Measurements from ENCODE around the gene GABPA. TPM values are rescaled to one million over a fixed set of nuclear protein-coding genes. Genes with fewer than 3 reads are reported as not detected.
"Not testable (repeated sequence)": the region's sequence is repeated elsewhere in the genome, so short reads cannot be mapped to it uniquely, and the experiment has no call there.

GABPA gene
- polyA plus RNA-seq, 3 donors: 7.1 to 20.1 (median 12.9) TPM

GRCh38 chr21:25691976-25692375, 42.8 kb upstream of the GABPA start:
- no peaks in the 10 kb centered on the region for H3K27me3 ChIP-seq (ENCODE audit: control insufficient read depth in 2 of 2, insufficient read depth in 2 of 2, low read length in 2 of 2)
- no peak for DNase-seq
- Mint-ChIP-seq H3K4me1 (no peaks in the 10 kb centered on the region), H3K4me3 (no peak overlapping the region), H3K36me3 (no peaks in the 10 kb centered on the region), H3K27me3 (ENCODE audit: low read depth in 3 of 3) (peaks cover 0 to 2% (median 2%) of the 10 kb centered on the region in 3 donors), H3K9me3 (peaks cover 0 to 15% (median 6%) of the 10 kb centered on the region in 7 donors), H3K27ac (peak overlapping the region in 1 of 7 donors; percentile 30)
- no peak overlapping the region for H3K9ac ChIP-seq (ENCODE audit: insufficient read depth, low read length, poor library complexity, severe bottlenecking)
- H4K20me1 ChIP-seq (ENCODE audit: insufficient read depth, low read length): no peaks in the 10 kb centered on the region
- no peak overlapping the region for H2AFZ ChIP-seq (ENCODE audit: insufficient read depth, low read depth, low read length, poor library complexity, severe bottlenecking)
- H3K4me1 ChIP-seq (ENCODE audit: control insufficient read depth in 1 of 2, insufficient read depth in 2 of 2, low read length in 2 of 2): no peaks in the 10 kb centered on the region
- no peak overlapping the region for H3K4me2 ChIP-seq (replicated peaks; ENCODE audit: extremely low read depth, low read length, poor library complexity, severe bottlenecking)
- no peaks in the 10 kb centered on the region for H3K36me3 ChIP-seq (replicated peaks in 1 of 2; ENCODE audit: control insufficient read depth in 1 of 2, insufficient read depth in 2 of 2, low read length in 2 of 2)
- TF ChIP-seq, protein P1, sequence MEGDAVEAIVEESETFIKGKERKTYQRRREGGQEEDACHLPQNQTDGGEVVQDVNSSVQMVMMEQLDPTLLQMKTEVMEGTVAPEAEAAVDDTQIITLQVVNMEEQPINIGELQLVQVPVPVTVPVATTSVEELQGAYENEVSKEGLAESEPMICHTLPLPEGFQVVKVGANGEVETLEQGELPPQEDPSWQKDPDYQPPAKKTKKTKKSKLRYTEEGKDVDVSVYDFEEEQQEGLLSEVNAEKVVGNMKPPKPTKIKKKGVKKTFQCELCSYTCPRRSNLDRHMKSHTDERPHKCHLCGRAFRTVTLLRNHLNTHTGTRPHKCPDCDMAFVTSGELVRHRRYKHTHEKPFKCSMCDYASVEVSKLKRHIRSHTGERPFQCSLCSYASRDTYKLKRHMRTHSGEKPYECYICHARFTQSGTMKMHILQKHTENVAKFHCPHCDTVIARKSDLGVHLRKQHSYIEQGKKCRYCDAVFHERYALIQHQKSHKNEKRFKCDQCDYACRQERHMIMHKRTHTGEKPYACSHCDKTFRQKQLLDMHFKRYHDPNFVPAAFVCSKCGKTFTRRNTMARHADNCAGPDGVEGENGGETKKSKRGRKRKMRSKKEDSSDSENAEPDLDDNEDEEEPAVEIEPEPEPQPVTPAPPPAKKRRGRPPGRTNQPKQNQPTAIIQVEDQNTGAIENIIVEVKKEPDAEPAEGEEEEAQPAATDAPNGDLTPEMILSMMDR (IDR thresholded peaks at IDR 0.05): no peak
- H3K4me3 ChIP-seq (replicated peaks in 1 of 3; ENCODE audit: low read depth in 2 of 3, low read length in 3 of 3): no peak overlapping the region
- H3K79me2 ChIP-seq (ENCODE audit: insufficient read depth, low read length): no peaks in the 10 kb centered on the region
- peaks cover 0 to 3% of the 10 kb centered on the region in 2 donors for H3K9me3 ChIP-seq (replicated peaks in 1 of 2; ENCODE audit: control insufficient read depth in 1 of 2, insufficient read depth in 1 of 2, low read length in 2 of 2)
- no CpG with 5 or more reads among the region's 3 CpGs for WGBS (ENCODE audit: insufficient coverage)
- no peak overlapping the region for H3K27ac ChIP-seq (ENCODE audit: low read depth in 1 of 2, low read length in 2 of 2)
- intact Hi-C loops (cut with micrococcal nuclease): no loop called here

- 100% methylated on average over 6 of the region's 36 CpGs for WGBS (ENCODE audit: insufficient coverage)
- not testable (repeated sequence) for H3K27me3 ChIP-seq (ENCODE audit: control insufficient read depth in 2 of 2, insufficient read depth in 2 of 2, low read length in 2 of 2)
Observed at GRCh38 chr21:25695461-25695860, 39.3 kb upstream of the GABPA start.

More at GRCh38 chr21:25695461-25695860, 39.3 kb upstream of the GABPA start:
- H3K27me3 Mint-ChIP-seq (ENCODE audit: low read depth in 3 of 3); H3K9ac ChIP-seq (ENCODE audit: insufficient read depth, low read length, poor library complexity, severe bottlenecking); H4K20me1 ChIP-seq (ENCODE audit: insufficient read depth, low read length); H3K27ac ChIP-seq (ENCODE audit: low read depth in 1 of 2, low read length in 2 of 2); H3K4me3 ChIP-seq (replicated peaks in 1 of 3; ENCODE audit: low read depth in 2 of 3, low read length in 3 of 3); H3K36me3 Mint-ChIP-seq; H3K4me1 ChIP-seq (ENCODE audit: control insufficient read depth in 1 of 2, insufficient read depth in 2 of 2, low read length in 2 of 2); H2AFZ ChIP-seq (ENCODE audit: insufficient read depth, low read depth, low read length, poor library complexity, severe bottlenecking); intact Hi-C loops (cut with micrococcal nuclease); H3K79me2 ChIP-seq (ENCODE audit: insufficient read depth, low read length); H3K9me3 ChIP-seq (replicated peaks in 1 of 2; ENCODE audit: control insufficient read depth in 1 of 2, insufficient read depth in 1 of 2, low read length in 2 of 2); H3K4me1 Mint-ChIP-seq; DNase-seq; H3K27ac Mint-ChIP-seq; H3K4me3 Mint-ChIP-seq; H3K36me3 ChIP-seq (replicated peaks in 1 of 2; ENCODE audit: control insufficient read depth in 1 of 2, insufficient read depth in 2 of 2, low read length in 2 of 2); H3K4me2 ChIP-seq (replicated peaks; ENCODE audit: extremely low read depth, low read length, poor library complexity, severe bottlenecking): not testable (repeated sequence)
- H3K9me3 Mint-ChIP-seq: peaks cover 0 to 16% (median 8%) of the 10 kb centered on the region in 7 donors

Measured in CD14-positive monocyte (primary cell).